Measurements from ENCODE around the gene OR52L1. TPM values are rescaled to one million over a fixed set of nuclear protein-coding genes. Genes with fewer than 3 reads are reported as not detected.

OR52L1 gene
- total and polyA plus RNA-seq, 2 of the 4 experiments (the other 2 are of a cell fraction) = not detected

- Histone ChIP-seq H3K36me3 (ENCODE audit: control insufficient read depth, insufficient read depth, low read length) (no peaks in the 10 kb centered on the region), H4K20me1 (ENCODE audit: insufficient read depth, low read length) (no peaks in the 10 kb centered on the region), H2AK5ac (ENCODE audit: low read depth, low read length) (no peak overlapping the region), H3K4me2 (ENCODE audit: low read depth, low read length) (no peak overlapping the region), H3K23ac (ENCODE audit: low read depth, low read length) (no peak overlapping the region), H4K91ac (ENCODE audit: insufficient read depth, low read depth, low read length) (no peak overlapping the region), H2BK20ac (ENCODE audit: low read depth, low read length) (no peak overlapping the region), H2AFZ (replicated peaks; ENCODE audit: low read length, poor library complexity) (no peak overlapping the region), H3K14ac (replicated peaks; ENCODE audit: low read depth, low read length) (no peak overlapping the region), H3K4me3 (ENCODE audit: insufficient read depth, low read depth, low read length) (no peak overlapping the region), H2BK5ac (ENCODE audit: low read depth, low read length, poor library complexity, severe bottlenecking) (no peak overlapping the region), H3K27me3 (ENCODE audit: control insufficient read depth, insufficient read depth, low read length) (no peaks in the 10 kb centered on the region), H3K79me1 (ENCODE audit: low read depth in 1 of 2, low read length in 2 of 2) (no peaks in the 10 kb centered on the region), H3K27ac (ENCODE audit: insufficient read depth, low read length) (no peak overlapping the region), H3K9me3 (ENCODE audit: control insufficient read depth, insufficient read depth, low read length) (peaks cover 2% of the 10 kb centered on the region; the same call in 1 of the 2 replicates), H3K56ac (ENCODE audit: extremely low read depth, insufficient read depth, low read length) (no peak overlapping the region), H3K4ac (ENCODE audit: low read depth, low read length) (no peak overlapping the region), H4K8ac (ENCODE audit: low read depth in 2 of 2, low read length in 2 of 2) (no peak overlapping the region), H4K5ac (ENCODE audit: low read depth, low read length) (no peak overlapping the region), H3K9me1 (ENCODE audit: insufficient read depth, low read length) (no peaks in the 10 kb centered on the region), H3K18ac (ENCODE audit: low read depth, low read length) (no peak overlapping the region), H2BK15ac (ENCODE audit: low read depth, low read length) (no peak overlapping the region), H2AK9ac (replicated peaks; ENCODE audit: low read depth, low read length, poor library complexity) (no peak overlapping the region), H3K4me1 (ENCODE audit: control insufficient read depth, insufficient read depth, low read length) (no peaks in the 10 kb centered on the region), H2BK120ac (ENCODE audit: low read depth, low read length) (no peak overlapping the region), H3K9ac (ENCODE audit: low read depth, low read length) (no peak overlapping the region)
- no peak for DNase-seq
- in situ Hi-C loops (cut with MboI; ENCODE audit: low sequenced_read_pairs) (no loop called here), dilution Hi-C loops (cut with HindIII; ENCODE audit: low sequenced_read_pairs, unreplicated experiment) (no loop called here), intact Hi-C loops (cut with micrococcal nuclease) (no loop called here)
- no peak for ATAC-seq (ENCODE audit: low read depth)
- BruUV-seq (replicated peaks) = no TSS peak
- no peak for TF ChIP-seq RFX5 (IDR thresholded peaks at IDR 0.05; ENCODE audit: low read depth, low read length)
- ChIA-PET CTCF (no interaction called here), POLR2A (ENCODE audit: unreplicated experiment) (no interaction called here)
- whole genome bisulfite sequencing, 2 experiments (ENCODE audit: extremely low coverage in 2 of 2, insufficient read length in 1 of 2) = no CpG with 5 or more reads among the region's 3 CpGs
Observed at GRCh38 chr11:5992150-5992549, 5.4 kb upstream of the OR52L1 start.

Data from IMR-90 (cell line).